ENCODE results near the gene NBDY.
"Not testable (repeated sequence)": the region's sequence is repeated elsewhere in the genome, so short reads cannot be mapped to it uniquely, and the experiment has no call there.

The NBDY gene

DNA sequence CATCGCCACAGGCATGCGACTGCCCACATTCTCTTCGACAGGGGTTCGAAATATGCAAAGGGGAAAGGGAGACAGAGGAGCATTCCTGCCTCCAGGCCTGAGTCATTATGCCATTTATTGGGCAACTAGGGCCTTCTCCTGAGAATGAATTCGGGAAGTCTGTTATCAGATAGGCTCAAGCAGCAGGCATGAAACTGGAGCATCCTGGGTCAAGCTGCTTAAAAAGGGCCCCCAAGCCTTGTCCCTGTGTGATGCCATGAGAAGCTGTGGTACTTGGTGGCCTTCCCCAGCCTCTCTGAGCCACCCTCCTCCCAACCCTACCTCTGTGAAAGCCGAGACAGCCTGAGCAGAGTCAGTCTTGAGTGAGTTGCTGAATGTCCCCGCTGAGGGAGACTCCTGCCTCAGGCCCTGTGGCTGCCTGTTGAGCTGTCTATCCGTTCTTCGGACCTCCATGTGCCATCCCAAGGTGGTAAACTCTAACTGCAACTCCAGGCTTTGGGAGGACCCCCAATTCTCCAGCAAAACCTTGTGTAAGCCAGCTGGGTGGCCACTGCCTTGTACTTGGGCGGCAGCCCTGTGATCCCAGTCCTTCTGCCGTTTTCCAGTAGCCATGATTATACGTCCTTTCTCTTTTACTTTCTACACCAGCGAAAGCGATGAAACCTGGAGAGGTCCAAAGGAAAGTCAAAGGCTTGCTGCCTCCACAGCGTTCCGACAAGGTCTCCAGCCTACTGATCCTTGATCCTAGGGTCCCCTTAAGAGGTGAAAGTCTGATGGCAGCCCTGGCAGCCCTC, 37.7 kb downstream of the NBDY start:
- peaks cover 4% of the 10 kb centered on the region for H3K36me3 ChIP-seq (replicated peaks)
- H3K4me1 ChIP-seq = no peaks in the 10 kb centered on the region
- in situ Hi-C loops (cut with MboI; ENCODE audit: low sequenced_read_pairs) = loop anchor here (25.0 kb wide), 1 partner anchor 221 kb away; the partner anchor contains the start of gene SPIN3
- H3K9me3 ChIP-seq = no peaks in the 10 kb centered on the region
- no peak for DNase-seq (ENCODE audit: low spot score in 2 of 2)
- H3K27me3 ChIP-seq (ENCODE audit: low read depth) = no peaks in the 10 kb centered on the region
- H3K4me3 ChIP-seq = no peak overlapping the region

DNA sequence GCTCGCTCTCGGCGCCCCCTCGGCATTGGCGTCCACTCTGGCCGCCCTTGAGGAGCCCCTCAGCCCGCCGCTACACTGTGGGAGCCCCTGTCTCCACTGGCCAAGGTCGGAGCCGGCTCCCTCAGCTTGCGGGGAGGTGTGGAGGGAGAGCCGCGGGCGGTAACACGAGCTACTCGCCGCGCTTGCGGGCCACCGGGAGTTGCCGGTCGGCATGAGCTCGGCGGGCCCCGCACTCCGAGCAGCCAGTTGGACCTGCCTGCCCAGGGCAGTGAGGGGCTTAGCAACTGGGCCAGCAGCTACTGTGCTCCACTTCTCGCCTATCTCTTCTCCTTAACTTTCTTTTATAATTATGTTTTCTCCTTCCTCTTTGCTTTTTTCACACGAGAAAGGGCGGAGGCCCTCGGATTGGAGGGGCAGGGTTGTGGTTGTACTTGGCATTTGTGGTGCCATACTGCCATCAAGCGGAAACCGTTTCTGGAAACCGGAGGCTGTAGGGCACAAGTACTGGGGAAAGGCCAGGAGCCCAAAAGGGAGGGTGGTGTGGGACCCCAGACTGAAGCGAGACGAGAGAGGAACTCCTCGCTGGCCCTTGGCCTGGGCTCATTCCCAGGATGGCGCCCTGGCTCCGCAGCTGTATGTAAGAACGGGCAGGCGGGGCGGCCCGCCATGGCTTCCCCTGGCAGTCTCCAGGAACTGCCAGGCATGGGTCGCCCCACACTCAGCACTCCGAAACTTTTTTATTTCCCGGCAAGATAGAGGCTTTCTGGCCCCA, 38.5 kb downstream of the NBDY start:
- not testable (repeated sequence) for H3K27me3 ChIP-seq (ENCODE audit: low read depth); H3K4me1 ChIP-seq; H3K9me3 ChIP-seq; DNase-seq (ENCODE audit: low spot score in 2 of 2); H3K4me3 ChIP-seq; H3K36me3 ChIP-seq (replicated peaks)
- in situ Hi-C loops (cut with MboI; ENCODE audit: low sequenced_read_pairs) = loop anchor here (25.0 kb wide), 1 partner anchor 220 kb away; the partner anchor contains the start of gene SPIN3

DNA sequence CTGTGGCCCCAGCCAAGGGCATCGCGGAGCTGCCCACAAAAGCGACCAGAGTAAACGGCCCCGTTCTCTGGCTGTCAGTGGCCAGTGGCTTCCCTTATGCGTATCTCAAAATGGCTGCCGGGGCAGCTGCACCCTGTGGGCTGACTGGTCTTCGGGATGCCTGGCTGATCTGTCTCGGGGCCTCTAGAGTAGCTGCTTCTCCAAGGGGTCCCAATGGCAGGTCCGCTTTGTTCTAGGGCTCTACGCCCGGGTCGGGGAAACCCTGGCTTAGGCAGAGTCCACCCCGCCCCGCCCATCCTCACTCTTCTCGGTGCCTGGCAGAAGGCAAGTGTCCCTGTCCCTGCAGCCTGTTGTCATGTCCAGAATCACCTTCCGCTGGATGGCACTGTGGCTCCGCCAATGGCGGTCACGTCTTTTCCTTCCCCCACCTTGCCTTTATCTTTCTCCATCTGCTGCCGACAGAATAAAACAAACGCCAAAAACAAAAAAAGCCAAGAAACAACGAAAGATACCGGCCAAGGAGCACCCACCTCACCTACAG, 39.1 kb downstream of the NBDY start:
- H3K4me1 ChIP-seq; DNase-seq (ENCODE audit: low spot score in 2 of 2); H3K4me3 ChIP-seq; H3K9me3 ChIP-seq; H3K27me3 ChIP-seq (ENCODE audit: low read depth); H3K36me3 ChIP-seq (replicated peaks): not testable (repeated sequence)
- in situ Hi-C loops (cut with MboI; ENCODE audit: low sequenced_read_pairs) = loop anchor here (25.0 kb wide), 1 partner anchor 219 kb away; the partner anchor contains the start of gene SPIN3

DNA sequence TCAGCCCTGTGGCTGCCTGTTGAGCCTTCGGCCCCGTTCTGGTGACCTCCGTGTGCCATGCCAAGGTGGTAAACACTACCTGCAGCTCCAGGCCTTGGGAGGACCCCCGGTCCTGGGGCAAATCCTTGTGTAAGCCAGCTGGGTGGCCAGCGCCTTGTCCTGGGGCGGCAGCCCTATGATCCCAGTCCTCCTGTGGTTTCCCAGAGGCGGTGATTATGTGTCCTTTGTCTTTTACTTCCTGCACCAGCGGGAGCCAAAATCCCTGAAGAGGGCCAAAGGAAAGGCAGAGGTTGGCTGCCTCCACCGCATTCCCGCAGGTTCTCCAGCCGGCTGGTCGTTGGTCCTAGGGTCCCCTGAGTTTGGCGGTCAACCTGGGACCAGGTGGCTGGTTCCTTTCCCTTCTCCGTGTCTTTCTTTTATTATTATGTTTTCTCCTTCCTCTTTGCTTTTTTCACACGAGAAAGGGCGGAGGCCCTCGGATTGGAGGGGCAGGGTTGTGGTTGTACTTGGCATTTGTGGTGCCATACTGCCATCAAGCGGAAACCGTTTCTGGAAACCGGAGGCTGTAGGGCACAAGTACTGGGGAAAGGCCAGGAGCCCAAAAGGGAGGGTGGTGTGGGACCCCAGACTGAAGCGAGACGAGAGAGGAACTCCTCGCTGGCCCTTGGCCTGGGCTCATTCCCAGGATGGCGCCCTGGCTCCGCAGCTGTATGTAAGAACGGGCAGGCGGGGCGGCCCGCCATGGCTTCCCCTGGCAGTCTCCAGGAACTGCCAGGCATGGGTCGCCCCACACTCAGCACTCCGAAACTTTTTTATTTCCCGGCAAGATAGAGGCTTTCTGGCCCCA, 43.9 kb downstream of the NBDY start:
- DNase-seq (ENCODE audit: low spot score in 2 of 2); H3K9me3 ChIP-seq; H3K4me3 ChIP-seq; H3K4me1 ChIP-seq; H3K27me3 ChIP-seq (ENCODE audit: low read depth); H3K36me3 ChIP-seq (replicated peaks): not testable (repeated sequence)
- in situ Hi-C loops (cut with MboI; ENCODE audit: low sequenced_read_pairs) = loop anchor here (25.0 kb wide), 1 partner anchor 214 kb away; the partner anchor contains the start of gene SPIN3

DNA sequence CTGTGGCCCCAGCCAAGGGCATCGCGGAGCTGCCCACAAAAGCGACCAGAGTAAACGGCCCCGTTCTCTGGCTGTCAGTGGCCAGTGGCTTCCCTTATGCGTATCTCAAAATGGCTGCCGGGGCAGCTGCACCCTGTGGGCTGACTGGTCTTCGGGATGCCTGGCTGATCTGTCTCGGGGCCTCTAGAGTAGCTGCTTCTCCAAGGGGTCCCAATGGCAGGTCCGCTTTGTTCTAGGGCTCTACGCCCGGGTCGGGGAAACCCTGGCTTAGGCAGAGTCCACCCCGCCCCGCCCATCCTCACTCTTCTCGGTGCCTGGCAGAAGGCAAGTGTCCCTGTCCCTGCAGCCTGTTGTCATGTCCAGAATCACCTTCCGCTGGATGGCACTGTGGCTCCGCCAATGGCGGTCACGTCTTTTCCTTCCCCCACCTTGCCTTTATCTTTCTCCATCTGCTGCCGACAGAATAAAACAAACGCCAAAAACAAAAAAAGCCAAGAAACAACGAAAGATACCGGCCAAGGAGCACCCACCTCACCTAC, 44.5 kb downstream of the NBDY start:
- in situ Hi-C loops (cut with MboI; ENCODE audit: low sequenced_read_pairs) = loop anchor here (25.0 kb wide), 1 partner anchor 214 kb away; the partner anchor contains the start of gene SPIN3
- H3K27me3 ChIP-seq (ENCODE audit: low read depth) = not testable (repeated sequence)

DNA sequence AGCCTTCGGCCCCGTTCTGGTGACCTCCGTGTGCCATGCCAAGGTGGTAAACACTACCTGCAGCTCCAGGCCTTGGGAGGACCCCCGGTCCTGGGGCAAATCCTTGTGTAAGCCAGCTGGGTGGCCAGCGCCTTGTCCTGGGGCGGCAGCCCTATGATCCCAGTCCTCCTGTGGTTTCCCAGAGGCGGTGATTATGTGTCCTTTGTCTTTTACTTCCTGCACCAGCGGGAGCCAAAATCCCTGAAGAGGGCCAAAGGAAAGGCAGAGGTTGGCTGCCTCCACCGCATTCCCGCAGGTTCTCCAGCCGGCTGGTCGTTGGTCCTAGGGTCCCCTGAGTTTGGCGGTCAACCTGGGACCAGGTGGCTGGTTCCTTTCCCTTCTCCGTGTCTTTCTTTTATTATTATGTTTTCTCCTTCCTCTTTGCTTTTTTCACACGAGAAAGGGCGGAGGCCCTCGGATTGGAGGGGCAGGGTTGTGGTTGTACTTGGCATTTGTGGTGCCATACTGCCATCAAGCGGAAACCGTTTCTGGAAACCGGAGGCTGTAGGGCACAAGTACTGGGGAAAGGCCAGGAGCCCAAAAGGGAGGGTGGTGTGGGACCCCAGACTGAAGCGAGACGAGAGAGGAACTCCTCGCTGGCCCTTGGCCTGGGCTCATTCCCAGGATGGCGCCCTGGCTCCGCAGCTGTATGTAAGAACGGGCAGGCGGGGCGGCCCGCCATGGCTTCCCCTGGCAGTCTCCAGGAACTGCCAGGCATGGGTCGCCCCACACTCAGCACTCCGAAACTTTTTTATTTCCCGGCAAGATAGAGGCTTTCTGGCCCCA, 49.3 kb downstream of the NBDY start:
- H3K9me3 ChIP-seq; H3K36me3 ChIP-seq (replicated peaks); H3K4me1 ChIP-seq; H3K27me3 ChIP-seq (ENCODE audit: low read depth); H3K4me3 ChIP-seq; DNase-seq (ENCODE audit: low spot score in 2 of 2); in situ Hi-C loops (cut with MboI; ENCODE audit: low sequenced_read_pairs): not testable (repeated sequence)

More for the DNA sequence above, 44.5 kb downstream of the NBDY start:
- DNase-seq (ENCODE audit: low spot score in 2 of 2); H3K4me3 ChIP-seq; H3K36me3 ChIP-seq (replicated peaks); H3K4me1 ChIP-seq; H3K9me3 ChIP-seq: not testable (repeated sequence)

DNA sequence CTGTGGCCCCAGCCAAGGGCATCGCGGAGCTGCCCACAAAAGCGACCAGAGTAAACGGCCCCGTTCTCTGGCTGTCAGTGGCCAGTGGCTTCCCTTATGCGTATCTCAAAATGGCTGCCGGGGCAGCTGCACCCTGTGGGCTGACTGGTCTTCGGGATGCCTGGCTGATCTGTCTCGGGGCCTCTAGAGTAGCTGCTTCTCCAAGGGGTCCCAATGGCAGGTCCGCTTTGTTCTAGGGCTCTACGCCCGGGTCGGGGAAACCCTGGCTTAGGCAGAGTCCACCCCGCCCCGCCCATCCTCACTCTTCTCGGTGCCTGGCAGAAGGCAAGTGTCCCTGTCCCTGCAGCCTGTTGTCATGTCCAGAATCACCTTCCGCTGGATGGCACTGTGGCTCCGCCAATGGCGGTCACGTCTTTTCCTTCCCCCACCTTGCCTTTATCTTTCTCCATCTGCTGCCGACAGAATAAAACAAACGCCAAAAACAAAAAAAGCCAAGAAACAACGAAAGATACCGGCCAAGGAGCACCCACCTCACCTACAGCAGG, 50.0 kb downstream of the NBDY start:
- DNase-seq (ENCODE audit: low spot score in 2 of 2); H3K9me3 ChIP-seq; in situ Hi-C loops (cut with MboI; ENCODE audit: low sequenced_read_pairs); H3K27me3 ChIP-seq (ENCODE audit: low read depth); H3K4me3 ChIP-seq; H3K36me3 ChIP-seq (replicated peaks); H3K4me1 ChIP-seq: not testable (repeated sequence)

DNA sequence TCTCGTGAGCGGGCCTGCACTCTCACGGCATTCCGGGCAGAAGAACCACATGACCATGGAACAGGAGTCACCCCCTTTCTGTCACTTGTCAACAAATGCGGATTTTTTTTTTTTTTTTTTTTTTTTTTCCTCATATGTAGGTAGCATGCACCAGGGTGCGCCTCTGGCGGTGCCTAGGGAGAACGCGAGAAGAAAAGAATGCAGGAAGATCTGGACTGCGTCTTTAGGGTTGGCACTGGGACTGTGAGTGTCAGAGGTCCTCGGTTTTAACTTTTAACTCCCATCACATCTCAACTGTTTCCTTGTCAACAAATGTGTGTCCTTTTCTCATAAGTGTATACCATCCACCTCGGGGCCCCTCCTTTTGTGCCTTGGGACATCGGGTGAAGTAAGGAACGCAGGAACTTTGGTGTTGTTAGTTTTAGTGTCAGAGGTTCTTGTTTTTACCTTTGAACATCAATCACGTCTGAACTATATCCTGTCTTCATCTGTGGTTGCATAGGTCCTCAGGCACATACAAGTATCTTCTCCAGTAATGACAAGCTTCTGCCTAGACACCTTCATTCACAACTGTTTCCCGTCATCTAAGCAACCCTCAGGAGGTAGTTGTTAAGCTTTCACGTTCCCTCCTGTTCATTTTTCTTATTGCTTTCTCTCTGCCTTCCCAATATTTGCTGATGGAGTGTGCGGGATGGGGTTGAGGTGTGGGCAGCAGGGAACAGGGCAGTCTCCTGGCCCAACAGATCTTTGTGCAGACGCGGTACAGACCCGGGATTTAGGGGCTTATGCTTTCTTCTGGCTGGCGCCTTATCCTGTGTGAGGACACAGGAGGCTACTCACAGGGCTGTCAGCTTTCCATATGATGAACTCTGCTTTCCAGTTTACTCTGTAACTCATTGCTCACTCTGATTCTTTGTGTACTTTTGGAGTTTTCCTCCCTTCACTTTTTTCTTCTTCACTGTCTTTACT, 51.9 kb downstream of the NBDY start:
- H3K4me1 ChIP-seq; DNase-seq (ENCODE audit: low spot score in 2 of 2); H3K4me3 ChIP-seq; H3K9me3 ChIP-seq; H3K36me3 ChIP-seq (replicated peaks); H3K27me3 ChIP-seq (ENCODE audit: low read depth); in situ Hi-C loops (cut with MboI; ENCODE audit: low sequenced_read_pairs): not testable (repeated sequence)

DNA sequence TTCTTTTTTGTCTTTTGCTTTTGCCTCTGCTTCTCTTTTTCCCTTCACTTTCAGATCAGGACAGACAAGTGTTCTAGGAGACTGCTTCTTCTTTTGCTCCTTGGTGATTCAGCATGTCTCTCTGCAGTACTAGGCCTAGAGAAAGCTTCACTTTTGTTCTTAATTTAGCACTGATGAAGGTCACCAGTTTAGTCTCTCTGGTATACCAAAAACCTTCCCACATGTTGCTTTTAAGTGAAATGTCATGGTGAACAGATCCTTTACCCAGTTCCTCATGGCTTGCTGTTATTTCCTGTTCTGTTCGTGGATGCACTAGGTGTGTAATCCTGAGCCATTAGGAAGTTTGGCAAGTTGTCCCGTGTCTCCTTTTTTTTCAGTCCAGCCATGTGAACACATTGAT, 53.3 kb downstream of the NBDY start:
- Histone ChIP-seq H3K9me3 (no peaks in the 10 kb centered on the region), H3K36me3 (replicated peaks) (no peaks in the 10 kb centered on the region), H3K4me1 (no peaks in the 10 kb centered on the region), H3K4me3 (no peak overlapping the region), H3K27me3 (ENCODE audit: low read depth) (no peaks in the 10 kb centered on the region)
- in situ Hi-C loops (cut with MboI; ENCODE audit: low sequenced_read_pairs) = no loop called here
- DNase-seq (ENCODE audit: low spot score in 2 of 2) = no peak

DNA sequence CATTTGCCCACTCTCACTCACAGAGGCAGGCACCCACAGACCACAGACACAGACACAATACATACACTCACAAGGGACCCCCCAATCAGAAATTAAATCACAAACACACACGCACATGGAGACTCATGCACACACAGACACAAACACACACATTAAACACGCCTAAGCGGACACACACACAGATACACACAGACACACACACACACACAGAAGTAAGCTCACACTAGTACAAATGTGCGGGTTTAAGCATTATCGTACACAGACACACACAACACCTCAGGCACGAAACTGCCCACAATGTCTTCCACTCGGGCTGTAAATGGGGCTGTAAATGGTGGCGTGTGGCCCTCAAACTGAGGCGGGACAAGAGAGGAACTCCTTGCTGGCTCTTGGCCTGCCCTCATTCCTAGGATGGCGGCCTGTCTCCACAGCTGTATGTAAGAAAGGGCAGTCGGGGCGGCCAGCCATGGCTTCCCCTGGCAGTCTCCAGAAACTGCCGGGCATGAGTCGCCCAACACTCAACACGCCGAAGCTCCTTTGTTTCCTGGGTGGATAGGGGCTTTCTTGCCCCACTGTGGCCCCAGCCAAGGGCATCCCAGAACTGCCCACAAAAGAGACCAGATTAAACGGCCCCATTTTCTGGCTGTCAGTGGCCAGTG, 53.9 kb downstream of the NBDY start:
- Histone ChIP-seq H3K4me3 (no peak overlapping the region), H3K9me3 (no peaks in the 10 kb centered on the region)

DNA sequence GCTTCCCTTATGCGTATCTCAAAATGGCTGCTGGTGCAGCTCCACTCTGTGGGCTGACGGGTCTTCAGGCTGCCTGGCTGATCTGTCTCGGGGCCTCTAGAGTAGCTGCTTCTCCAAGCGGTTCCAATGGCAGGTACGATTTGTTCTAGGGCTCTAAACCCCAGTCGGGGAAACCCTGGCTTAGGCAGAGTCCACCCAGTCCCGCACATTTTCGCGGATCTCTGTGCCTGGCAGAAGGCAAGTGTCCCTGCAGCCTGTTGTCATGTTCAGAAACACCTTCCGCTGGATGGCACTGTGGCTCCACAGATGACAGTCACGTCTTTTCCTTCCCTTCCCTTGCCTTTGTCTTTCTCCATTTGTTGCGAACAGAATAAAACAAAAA, 54.4 kb downstream of the NBDY start:
- DNase-seq (ENCODE audit: low spot score in 2 of 2) = no peak
- H3K4me3 ChIP-seq = no peak overlapping the region
- no peaks in the 10 kb centered on the region for H3K4me1 ChIP-seq
- no peaks in the 10 kb centered on the region for H3K27me3 ChIP-seq (ENCODE audit: low read depth)
- H3K36me3 ChIP-seq (replicated peaks) = no peaks in the 10 kb centered on the region
- in situ Hi-C loops (cut with MboI; ENCODE audit: low sequenced_read_pairs) = no loop called here
- no peaks in the 10 kb centered on the region for H3K9me3 ChIP-seq

More for the DNA sequence above, 53.9 kb downstream of the NBDY start:
- H3K4me1 ChIP-seq = no peaks in the 10 kb centered on the region
- no peaks in the 10 kb centered on the region for H3K27me3 ChIP-seq (ENCODE audit: low read depth)
- no peaks in the 10 kb centered on the region for H3K36me3 ChIP-seq (replicated peaks)
- no peak for DNase-seq (ENCODE audit: low spot score in 2 of 2)
- in situ Hi-C loops (cut with MboI; ENCODE audit: low sequenced_read_pairs) = no loop called here
